GM19397 (cell line): ENCODE results near the gene CNST.
"Not testable (repeated sequence)": the region's sequence is repeated elsewhere in the genome, so short reads cannot be mapped to it uniquely, and the experiment has no call there.

Experiments
- ATAC-seq: cut with Tn5 transposase; IDR thresholded peaks from one replicate; pipeline ENCODE4 v1.9.1; 2021; ENCODE audit warnings: mild to moderate bottlenecking, moderate library complexity; ENCODE audit not compliant: unreplicated experiment

The CNST gene

DNA sequence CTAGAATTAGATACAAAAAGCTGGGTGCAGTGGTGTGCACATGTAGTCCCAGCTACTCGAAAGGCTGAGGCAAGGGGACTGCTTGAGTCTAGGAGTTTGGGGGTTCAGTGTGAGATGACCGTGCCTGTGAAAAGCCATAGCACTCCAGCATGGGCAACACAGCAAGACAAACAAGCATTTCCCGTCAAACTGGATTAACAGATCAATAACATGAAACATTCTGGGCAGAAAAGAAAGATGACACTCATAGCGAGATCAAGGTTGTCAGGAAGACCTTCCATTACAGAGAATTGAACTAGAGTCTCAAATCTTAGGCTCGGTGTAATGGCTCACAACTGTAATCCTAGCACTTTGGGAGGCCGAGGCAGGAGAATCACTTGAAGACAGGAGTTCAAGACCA lies 14.1 kb upstream of the CNST start:
- ATAC-seq: no peak

DNA sequence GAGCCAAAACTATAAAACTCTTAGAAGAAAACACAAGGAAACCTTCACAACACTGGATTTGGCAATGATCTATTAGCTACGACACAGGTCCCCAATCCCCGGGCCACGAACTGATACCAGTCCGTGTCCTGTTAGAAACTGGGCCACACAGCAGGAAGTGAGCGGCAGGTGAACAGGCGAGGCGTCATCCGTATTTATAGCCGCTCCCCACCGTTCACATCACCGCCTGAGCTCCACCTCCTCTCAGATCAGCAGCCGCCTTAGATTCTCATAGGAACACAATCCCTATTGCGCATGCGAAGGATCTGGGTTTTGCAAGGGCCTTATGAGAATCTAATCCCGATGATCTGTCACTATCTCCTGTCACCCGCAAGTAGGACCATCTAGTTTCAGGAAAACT lies 12.1 kb upstream of the CNST start:
- no peak for ATAC-seq

DNA sequence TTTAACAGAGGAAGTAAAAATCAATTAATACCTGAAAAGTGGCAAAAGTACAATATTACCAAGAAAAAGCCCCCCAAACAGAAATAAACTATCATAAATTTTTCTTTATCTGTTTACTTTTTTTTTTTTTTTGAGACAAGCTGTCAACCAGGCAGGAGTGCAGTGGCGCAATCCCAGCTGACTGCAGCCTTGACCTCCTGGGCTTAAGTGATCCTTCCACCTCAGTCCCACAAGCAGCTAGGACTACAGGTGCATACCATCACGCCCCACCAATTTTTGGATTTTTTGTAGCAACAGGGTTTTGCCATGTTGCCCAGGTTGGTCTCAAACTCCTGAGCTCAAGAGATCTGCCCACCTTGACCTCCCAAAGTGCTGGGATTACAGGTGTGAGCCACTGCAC lies 8.2 kb upstream of the CNST start:
- ATAC-seq: no peak

DNA sequence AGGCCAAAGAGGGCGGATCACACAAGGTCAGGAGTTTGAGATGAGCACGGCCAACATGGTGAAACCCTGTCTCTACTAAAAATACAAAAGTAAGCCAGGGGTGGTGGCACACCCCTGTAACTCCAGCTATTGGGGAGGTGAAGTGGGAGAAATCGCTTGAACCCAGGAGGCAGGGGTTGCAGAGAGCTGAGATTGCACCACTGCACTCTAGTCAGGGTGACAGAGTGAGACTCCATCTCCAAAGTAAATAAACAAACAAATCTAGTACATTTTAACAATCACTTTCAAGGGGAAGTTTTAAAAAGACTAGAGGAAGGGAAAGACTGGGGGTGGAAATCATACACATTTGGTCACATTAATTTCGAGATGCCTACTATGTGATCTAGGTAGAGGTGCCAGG lies 6.9 kb upstream of the CNST start:
- ATAC-seq: no peak

DNA sequence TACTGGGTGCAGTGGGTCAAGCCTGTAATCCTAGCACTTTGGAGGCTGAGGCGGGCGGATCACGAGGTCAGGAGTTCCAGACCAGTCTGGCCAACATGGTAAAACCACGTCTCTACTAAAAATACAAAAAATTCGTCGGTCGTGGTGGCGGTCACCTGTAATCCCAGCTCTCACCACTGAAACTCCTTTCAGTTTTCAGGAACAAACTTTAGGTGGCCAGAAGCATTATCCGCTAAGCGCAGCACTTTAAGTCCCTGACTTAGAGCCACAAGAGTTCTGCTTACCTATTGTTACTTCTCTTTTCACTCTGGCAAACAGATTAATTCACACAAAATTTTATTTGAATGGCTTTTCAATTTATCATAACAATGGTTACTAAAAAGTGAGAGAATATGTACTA lies 5.4 kb upstream of the CNST start:
- not testable (repeated sequence) for ATAC-seq

DNA sequence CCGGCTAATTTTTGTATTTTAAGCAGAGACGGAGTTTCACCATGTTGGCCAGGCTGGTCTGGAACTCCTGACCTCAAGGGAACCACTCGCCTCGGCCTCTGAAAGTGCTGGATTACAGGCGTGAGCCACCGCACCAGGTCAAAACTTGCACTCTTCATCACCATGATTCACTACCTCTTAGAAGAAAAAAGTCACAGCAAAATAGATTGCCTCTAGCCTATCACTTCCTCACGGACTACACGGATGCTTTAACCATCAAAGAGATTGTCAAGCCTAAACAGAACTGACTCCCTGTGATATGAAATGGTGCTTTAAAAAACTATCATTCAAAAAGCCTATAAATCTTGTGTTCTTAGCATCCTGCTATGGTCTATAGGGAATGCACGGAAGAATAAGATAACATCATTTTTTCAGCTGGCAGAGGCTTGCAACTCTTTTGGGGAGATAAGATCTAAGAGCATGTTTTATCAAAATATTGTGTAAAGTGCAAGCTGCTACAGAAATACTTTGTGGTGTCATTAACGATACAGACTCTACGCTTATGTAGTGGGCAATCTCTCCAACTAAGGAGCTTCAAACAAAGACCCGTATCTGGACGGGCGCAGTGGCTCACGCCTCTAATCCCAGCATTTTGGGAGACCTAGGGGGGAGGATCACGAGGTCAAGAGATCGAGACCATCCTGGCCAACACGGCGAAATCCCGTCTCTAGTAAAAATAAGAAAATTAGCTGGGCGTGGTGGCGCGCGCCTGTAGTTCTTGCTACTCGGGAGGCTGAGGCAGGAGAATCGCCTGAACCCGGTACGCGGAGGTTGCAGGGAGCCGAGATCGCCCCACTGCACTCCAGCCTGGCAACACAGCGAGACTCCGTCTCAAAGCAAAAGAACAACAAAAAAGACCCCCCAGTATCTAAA lies 1.2 kb upstream of the CNST start:
- no peak for ATAC-seq

DNA sequence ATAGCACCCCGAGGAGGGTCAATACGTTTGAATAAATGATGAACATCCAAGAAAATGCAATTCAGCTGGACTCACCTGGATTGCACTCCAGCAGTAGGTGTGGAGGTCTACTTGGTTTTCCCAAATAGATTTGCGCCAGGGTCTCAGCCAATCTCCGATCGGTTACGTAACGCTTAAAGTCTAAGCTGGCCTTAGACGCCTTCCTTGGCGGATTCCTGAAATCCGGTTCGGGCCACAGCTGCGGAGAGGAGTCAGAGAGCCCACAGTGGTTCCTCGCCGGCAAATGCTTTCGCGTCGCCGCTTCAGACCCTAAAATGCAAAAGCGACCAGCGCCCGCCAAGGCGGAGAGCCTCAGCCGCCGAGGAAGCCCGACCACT lies 517 bp upstream of the CNST start:
- ATAC-seq: peak; percentile 3

DNA sequence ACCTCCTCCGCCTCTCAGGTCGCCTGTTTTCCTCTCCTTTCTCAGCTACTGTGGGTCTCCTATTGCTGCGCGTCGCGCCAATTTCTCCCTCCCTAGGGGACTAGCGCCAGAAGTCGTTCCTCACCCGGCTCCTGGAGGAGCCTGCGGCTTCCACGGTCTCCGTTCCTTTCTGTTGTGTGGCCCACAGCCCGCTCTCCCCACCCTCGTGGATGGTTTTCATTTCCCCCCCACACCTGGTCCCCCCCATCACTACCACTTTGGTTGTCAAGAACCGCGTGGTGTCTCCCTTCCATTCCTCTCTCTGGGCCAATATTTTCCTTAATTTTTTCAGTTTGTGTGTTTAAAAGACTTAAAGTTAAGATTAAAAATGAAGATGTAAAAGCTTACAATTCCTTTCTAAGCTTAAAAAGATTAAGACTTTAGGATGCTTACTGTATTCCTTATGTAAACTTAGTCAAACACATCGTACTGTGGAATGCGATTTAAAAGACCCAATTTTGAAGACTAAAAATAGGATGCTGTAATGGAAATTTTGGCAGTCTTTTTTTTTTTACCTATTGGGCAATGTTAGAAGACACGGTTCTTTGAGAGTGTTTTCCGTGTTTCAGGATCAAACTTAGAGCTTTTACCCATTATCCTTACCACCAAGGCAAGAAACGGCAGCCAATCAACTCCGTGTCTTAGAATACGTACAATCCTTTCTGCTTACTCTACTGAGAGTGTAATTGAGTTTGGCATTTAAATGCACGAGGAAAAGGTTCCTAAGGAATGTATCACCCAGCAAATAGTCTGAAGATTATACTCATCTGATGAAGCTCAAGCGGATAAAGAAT lies 773 bp downstream of the CNST start:
- peak; percentile 14 for ATAC-seq

DNA sequence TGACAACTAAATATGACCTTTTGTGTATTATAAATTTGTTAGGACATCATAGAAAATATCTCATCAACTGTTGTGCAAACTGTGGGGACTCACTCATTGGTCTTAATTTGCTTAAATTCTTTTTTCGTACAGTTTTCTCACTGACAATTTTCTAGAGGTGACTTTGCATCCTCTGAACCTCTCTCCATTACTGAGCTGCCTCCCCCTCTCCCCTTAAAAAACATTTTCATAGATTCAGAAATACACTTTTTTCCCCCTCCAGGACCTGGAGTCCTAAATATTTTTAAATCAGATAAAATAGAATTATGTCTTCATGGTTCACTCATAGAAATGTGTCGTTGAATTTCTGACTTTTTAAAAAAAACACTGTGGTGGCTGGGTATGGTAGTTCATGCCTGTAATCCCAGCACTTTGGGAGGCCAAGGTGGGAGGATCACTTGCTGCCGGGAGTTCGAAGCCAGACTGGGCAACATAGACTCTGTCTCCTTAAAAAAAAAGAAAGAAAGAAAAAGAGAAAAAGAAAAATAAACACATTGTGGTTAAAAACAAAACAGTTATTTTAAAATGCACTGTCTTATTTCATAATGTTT lies 1.5 kb downstream of the CNST start:
- no peak for ATAC-seq

DNA sequence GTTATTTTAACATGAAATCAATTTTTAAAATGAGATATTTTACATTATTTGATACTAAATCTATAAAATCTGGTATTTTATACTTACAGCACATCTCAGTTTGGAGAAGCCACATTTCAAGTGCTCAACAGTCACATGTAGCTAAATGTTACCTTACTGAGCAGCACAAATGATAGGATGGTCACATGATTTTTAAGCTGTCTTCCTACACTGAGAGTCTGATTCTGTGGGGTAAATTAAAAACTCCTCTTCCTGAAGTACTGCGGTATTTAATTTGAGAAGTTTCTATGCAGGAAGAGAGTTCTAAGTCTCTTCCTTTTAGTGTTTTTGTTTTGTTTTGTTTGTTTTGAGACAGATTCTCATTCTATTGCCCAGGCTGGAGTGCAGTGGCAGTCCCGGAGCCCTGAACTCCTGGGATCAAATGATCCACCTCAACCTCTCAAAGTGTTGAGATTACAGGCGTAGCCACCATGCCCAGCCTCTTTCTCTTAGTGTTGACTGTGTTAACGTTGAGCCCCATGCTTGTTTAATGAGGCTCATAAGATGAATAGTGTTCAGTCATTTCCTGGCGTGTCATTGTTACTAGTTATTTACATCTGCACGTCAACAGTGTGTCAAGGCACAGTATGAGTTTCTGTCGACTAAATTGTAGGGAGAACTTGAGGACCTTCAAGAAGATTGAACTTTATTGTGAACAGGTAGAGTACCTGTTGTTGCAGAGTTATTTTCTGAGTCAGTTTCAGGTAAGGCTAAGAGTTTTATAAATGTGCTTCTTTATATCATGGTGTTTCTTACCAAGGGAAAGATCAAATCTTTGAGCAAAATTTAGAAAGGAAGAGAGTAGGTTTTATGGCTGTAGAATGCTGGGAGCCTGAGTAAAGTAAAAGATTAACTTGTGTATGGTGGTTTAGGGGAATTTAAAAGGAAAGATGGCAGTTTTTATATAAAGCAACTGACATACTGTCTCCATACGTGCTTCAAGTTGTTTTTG lies 3.3 kb downstream of the CNST start:
- no peak for ATAC-seq

DNA sequence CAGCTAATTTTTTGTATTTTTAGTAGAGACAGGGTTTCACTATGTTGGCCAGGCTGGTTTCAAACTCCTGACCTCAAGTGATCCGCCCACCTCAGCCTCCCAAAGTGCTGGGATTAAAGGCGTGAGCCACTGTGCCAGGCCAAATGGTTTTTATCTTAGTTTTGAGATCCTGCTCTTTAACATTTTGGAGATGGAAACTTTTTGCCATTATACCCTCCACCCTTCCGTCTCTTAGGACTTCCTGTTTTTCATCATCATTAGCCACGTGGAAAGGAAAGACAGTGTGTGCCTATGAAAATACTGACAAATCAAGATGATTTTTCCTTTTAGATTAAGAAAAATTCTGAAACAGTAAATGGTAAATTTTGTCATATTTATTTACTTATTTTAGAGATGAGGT lies 5.1 kb downstream of the CNST start:
- ATAC-seq: not testable (repeated sequence)

DNA sequence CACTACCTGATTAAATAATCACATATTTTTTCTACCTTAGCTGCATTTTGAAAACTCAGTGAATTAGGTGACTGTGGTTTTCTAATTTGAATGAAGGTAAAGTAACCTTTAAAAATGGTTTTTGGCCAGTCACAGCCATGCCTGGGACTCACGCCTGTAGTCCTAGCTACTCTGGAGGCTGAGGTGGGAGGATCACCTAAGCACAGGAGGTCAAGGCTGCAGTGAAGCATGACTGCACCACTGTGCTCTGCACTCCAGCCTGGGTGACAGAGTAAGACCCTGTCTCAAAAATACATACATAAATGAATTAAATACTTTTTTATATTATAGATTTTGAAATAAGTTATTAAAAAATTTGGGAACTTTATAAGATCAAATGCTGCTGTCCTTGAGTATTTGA lies 5.7 kb downstream of the CNST start:
- ATAC-seq: no peak

DNA sequence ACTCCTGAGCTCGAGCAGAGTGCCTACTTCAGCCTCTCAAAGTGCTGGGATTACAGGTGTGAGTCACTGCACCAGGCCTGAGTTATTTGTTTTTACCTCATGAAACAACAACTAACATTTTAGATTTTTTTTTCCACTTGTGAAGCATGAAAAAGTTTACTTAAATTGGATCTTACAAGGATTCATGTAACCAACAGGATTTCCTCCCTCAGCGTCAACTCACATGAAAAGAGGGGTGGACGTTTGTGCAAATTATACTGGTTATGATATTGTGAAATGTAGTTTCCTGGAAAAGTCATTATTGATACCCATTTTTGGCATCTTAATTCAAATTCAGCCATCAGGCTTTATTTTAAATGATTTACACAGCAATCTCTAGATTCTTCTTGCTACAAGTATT lies 6.5 kb downstream of the CNST start:
- no peak for ATAC-seq

DNA sequence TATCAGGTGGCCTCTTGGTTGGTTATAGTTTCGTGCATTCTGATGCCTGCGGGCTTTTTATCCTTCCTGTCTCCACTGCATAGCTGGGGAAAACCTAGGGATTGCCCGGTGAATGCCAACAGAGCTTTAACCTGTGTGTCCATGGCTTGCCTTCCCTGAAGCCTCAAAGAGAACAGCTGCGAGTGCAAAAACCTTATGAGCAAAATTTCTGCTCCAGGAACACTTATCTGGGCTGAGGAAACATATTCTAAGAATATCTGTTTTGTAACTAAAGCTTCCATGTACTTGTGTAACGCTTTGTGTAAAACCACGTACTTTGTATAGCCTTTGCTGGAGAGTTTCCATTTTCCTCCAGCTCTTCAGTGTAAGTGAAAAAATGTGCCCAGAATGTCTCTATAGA lies 7.2 kb downstream of the CNST start:
- no peak for ATAC-seq

DNA sequence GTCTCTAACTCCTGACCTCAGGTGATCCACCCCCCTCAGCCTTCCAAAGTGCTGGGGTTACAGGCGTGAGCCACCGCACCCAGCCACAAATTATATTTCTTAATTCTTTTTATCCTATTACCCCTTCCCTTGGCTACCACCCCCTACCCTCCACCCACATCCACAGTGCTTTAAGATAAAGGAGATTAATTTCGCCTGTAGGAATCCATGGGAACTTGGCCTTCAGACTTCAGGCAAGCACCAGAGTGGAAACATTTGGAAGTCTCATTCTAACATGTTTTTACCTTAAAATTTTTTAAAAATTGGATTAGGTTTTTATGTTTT lies 10.4 kb downstream of the CNST start:
- no peak for ATAC-seq

DNA sequence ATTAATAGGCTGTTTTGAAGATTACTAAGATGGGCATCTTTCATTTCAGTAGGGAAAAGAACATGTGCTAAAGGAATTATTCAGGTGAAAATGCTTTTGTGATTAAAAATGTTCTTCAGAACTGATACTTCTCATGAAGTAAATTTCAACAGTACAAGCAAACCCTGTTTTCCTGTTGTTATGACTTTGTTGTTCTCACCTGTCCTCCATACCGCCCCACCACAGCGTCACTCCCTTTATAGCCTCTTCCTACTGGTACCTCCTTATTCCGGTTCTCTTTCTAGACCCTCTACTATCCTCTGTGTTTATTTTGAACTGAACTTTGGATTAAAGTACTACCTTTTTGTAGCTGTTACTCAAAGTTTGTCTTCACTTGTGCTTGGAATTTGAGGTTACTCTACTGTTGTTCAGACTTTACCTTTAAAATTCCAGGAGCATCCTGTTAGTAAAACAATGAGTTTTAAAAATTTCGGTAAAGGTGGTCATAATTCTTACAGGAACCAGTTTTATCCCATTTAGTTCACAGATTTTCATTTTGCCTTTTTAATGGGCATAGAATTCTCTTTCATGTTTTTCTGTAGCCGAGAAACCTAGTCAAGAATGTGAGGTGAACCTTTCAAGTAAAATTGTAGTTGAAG lies 10.9 kb downstream of the CNST start:
- ATAC-seq: no peak

DNA sequence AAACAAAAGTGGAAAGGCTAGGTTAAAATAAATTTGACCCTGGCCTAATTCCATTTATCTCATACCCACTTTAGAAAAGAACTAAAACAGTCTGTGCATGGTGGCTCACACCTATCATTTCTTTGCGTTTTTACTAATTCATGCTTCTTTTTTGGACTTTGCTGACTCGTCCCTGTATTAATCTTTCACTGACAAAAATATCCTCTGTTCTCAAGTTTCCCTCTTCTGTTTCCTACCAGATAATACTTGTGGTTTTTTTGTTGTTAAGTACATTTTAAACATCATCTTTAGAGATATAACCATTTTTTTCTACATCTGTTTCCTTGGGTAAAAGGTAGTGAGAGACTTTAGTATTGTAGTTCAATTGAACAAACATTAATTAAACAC lies 11.5 kb downstream of the CNST start:
- no peak for ATAC-seq

DNA sequence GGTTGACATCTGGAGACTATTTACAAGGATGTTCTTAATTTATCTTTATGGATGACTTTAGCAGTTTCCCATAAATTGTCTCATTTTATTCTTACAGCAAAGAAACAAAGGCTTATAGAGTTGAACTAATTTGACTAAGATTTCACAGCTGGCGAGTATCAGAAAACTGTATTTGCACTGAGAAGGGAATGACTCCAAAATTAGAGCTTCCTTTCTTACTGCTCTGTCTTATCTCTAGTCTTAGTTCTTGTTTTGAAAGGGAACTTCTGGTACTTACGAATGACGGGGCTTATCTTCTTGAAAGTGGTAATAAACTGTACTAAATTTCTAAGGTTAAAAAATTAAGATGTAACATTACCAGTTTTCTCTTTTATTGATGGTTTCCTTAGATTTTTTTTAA lies 13.6 kb downstream of the CNST start:
- ATAC-seq: peak; percentile 53

DNA sequence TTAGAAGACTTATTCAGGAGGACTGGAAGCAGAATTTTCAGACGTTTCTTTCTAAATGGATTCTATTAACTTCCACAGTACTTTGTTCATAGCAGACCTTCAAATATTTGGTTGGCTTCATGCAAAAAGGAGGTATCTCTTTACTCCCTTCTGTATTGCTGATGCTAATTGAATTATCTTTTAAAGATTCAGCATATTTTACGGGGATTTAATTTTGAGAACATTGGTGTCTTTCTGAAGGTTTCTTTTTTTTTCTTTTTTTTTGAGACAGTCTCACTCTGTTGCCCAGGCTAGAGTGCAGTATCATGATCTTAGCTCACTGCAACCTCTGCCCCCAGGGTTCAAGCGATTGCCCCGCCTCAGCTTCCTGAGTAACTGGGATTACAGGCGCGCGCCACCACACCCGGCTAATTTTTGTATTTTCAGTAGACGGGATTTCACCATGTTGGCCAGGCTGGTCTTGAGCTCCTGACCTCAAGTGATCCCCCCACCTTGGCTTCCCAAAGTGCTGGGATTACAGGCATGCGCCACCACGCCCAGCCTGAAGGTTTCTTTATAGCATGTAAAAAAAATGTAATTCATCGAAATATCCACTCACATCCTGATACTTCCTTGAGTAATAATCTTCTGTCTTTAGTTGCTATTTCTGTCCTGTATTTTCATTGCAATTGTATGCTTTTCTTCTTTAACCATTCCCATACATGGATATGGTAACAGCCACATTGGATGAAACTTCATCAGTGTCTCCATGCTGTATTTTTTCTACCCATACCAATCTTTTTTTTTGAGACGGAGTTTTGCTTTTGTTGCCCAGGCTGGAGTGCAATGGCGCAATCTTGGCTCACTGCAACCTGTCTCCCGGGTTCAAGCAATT lies 14.5 kb downstream of the CNST start:
- ATAC-seq: no peak
